NCI-H748 treated with DMSO at 0.1 percent for 48 hours (cell line): ENCODE data around the gene RAD51B.

Experiments
- DNase-seq: peaks from one replicate; lab custom pipeline; 2025; lab: John Stamatoyannopoulos, UW

RAD51B gene

GRCh38 chr14:68576031-68576430 lies 756.5 kb downstream of the RAD51B start:
- DNase-seq: no peak

DNA sequence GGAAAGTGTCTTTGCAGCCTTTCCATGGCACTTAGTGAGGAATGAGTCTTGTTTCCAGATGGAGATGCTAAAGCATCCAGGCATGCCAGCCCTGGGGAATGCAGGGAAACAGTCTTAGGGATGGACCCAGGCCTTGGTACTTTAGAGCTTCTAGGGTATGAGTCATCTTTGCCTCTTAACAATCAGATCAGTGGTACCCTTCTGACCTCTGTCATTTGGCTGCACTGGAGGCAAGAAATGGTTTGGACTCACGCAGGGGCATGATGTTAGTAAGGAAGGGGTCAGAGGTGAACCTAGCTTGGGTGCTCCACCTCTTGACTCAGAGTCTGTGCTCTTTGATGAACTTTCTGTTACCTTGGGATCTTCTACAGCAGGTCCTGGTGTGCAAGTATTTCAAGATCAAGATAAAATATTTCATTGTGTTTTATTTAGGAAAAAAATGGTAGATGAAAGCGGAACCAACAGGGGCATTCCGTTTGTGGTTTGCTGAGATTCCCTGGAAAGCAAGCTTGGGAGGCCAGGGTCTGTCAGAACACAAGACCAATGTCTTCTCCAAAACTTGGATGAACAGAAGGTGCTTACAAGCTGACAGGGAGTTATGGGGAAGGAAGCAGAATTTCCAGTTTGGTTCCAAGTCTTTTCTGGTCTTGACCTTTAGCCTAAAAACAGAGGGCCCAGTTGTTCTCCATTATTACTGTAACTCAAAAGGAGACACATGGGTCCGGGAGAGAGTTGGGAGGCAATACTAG lies 757.1 kb downstream of the RAD51B start:
- no peak for DNase-seq

GRCh38 chr14:68577802-68578541 lies 758.4 kb downstream of the RAD51B start:
- DNase-seq: no peak

DNA sequence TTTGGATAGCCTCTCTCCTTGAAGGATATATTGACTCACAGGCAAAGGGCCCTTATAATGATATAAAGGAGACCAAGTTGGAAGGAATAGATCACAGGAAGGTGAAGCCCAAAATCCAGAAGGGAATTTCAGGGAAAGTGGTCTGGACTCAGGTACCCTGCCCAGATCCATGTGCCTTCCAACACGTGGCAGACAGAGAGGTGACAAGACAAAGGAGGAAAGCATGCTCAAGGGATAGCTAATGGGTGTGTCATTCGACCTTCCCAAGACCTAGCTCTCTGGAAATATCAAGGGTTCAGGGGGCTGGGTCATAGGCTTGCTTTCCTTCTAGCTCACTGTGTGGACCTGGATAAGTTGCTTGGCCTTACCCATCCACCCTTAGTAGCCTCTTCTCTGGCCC lies 759.0 kb downstream of the RAD51B start:
- no peak for DNase-seq

DNA sequence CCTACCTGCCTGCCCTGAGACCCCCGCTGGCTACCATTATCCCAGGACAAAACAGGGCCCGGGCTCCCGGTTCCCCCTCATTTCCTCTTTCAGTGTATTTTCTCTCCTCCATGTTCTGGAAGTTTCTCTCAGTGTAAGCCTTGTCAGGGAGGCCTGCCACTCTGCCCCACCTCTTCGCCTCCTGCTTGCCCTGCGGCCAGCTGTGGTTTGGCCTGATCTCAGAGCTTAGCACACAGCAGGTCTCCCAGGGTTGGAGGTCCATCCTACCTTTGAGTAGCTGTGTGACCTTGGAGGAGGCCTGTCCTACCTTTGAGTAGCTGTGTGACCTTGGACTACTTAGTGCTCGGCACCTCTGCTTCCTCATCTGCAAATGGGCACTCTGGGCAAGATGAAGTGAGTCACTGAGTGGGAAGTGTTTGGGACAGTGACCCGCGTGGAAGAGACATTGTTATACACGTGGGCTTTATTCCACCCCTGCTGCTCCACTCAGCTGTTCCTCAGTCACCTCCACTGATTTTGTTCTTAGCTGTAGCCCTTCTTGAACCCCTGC lies 760.6 kb downstream of the RAD51B start:
- DNase-seq: no peak

DNA sequence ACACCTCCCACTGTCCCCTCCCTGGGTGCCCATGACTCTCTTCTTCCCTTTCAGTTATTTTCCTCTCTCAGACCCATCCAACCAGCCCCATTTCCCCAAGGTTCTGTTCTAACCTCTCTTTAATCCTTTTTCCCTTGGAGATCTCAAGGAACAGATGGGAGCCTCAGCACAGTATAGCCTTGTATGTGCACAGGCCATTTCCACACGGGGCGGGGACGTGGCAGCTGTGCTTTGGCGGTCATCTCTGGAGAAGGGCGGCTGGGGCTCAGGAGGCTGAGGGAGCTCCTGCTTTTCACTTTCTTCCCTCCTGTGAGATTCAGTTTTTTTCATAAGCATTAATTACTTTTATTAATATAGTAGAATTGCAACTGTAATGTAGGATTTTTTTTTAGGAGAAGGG lies 761.1 kb downstream of the RAD51B start:
- no peak for DNase-seq

GRCh38 chr14:68583548-68584280 lies 764.1 kb downstream of the RAD51B start:
- DNase-seq: no peak

DNA sequence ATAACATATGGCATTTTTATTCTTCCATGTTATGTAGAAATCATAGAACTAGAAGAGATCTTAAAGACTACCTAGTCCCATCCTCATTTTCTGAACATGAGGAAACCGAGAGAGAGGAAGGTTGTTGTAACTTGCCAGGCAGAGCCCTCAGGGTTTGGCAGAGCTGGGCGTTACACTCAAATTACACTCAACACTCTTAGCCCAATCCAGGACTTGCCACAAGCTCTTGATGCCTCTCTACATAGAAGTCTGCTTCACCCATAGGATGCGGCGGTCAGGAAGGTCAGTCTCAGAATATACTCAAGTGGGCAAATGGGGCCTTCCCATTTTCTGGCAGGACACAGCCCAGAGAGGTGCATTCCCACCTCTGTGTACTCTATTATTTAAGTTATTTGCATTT lies 765.2 kb downstream of the RAD51B start:
- no peak for DNase-seq

DNA sequence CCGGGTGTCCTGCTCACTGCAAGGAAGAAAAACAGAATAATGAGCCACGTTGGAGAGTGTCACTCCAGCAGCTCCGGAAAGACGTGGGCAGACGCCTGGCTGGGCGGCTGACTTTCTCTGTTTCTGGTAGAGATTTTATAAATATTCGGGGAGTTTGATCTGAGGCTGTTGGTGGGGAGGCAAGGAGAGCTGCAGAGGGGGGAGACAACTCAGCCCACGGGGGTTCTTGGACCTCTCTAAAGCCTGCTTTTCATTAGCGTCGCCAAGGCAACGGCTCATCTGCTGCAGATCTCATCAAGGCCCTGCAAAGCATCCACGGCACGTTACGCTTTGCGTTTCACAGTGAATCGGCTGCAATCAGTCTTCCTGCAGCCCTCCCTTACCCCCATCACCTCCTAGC lies 766.1 kb downstream of the RAD51B start:
- no peak for DNase-seq

DNA sequence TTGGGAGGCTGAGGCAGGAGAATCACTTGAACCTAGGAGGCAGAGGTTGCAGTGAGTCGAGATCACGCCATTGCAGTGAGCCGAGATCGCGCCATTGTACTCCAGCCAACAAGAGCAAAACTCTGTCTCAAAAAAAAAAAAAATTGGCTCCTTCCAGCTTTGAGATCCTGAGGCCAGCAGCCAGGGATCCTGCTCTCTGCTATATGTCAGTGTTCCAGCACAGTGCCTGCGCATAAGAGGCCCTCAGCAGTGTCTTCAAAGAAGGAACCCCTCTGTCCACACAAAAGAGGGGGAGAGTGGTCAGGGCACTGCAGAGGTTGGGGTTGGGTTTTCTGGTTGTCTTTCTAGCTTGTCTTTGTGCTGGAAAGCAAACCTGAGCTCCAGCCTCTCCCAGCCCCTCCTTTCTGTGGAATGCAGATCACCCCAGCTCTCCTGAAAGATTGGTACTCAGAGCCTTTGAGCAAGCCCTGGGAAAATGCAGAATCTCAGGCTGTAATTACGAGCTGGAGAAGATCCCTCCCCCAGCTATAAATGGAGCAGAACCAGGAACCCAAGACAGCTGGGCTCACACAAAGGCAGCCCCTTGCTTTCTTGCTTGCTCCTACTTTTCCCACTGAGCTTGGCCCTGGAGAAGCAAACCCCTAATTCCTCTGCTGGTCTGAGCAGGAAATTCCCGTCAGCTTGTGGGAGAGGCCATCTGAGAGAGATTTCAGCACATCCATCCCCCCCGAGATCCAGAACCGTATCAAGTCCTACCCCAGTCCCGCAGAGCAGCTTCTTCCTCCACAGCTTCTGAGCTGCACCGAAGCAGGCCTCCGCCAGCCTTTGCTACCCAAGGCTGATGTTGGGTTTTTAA lies 767.5 kb downstream of the RAD51B start:
- no peak for DNase-seq

GRCh38 chr14:68587931-68588330 lies 768.4 kb downstream of the RAD51B start:
- no peak for DNase-seq

GRCh38 chr14:68589447-68590200 lies 770.0 kb downstream of the RAD51B start:
- DNase-seq: no peak

- DNase-seq: no peak
Measured at GRCh38 chr14:68590201-68590522, 770.6 kb downstream of the RAD51B start.

GRCh38 chr14:68591786-68592185 lies 772.2 kb downstream of the RAD51B start:
- DNase-seq: no peak

GRCh38 chr14:68592948-68593556 lies 773.5 kb downstream of the RAD51B start:
- no peak for DNase-seq

GRCh38 chr14:68593806-68594536 lies 774.4 kb downstream of the RAD51B start:
- DNase-seq: no peak

DNA sequence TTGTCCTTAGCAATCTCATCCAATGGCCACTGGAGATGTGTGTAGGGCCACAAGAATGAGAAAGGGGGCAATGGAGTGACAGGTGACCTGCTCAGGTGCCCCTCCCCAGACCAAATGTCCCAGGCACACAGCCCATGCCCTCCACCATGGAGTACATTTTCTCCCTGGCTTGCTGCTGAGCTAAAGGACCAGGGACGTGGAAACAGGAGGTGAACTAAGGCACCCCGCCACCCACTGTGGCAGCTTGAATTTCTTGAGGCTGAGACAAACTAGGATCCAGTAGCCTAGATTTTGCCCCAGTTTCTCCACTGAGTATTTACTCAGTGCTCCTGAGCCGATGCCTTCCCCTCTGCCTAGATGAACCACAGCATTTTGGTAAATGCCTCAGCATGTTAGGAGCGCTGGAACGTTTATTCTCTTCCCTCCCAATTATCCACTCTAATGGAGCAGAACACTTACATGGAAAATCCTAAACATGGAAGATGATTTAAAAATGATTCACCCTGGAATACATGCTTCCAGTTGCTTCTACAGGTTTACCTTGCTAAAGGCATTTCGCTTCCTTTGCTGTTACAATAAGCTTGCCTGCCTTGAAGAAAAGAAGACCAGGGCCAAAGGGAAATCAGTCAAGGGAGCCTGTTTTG lies 775.3 kb downstream of the RAD51B start:
- DNase-seq: no peak

GRCh38 chr14:68596211-68596610 lies 776.6 kb downstream of the RAD51B start:
- no peak for DNase-seq

DNA sequence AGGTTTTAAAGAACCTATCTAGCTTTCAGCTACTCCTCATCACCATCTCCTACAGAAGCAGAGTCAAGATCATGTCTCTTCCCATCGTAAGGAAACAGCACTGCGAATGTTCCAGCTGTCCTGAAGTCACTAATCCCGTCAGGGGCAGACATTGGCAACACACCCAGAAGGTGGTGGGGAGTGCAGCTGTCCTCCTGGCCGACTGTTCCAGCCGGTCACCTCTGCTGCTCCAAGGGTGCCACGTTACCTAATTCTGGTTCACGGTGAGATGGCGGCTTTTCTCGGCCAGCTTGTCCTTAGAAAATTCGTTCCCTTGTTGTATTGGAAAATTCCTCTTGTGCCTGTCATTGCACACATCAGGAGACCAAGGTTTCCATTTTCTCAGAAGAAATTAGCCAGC lies 777.1 kb downstream of the RAD51B start:
- DNase-seq: no peak
